ENCODE measurements around the gene HUNK. TPM values are rescaled to one million over a fixed set of nuclear protein-coding genes. Genes with fewer than 3 reads are reported as not detected.

HUNK gene
- total RNA-seq, 1 donor from 2014 or later: 1.9 TPM

DNA sequence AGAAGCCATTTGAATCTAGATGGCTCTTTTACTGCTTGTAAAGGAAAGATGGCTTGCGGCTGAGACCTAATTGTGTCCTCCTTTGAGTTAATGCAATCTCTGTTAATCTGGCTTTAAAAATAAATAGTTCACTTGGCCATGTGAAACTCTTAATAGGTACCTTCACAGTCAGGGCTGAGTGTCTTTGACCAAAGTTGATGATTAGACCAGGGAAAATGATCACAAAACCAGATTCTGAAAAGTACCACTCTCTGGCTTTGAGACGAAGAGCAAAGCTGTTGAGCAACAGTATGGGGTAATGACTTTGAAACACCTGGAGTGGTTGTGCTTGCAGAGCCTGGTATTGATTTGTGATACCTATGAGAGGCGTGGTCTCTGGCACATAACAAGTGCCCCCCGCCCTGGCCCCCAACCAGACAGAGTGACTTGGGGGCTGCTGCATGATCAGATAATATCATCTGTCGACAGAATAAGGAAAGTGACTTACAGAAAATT lies 4.7 kb downstream of the HUNK start:
- intact Hi-C loops (cut with DNase I): no loop called here
- peak in 1 of 2 donors; percentile 32 for ATAC-seq
- no peak for DNase-seq
- Histone ChIP-seq H3K4me3 (no peak overlapping the region), H3K9me3 (no peaks in the 10 kb centered on the region), H3K27ac (no peak overlapping the region), H3K27me3 (ENCODE audit: low read depth) (peaks cover 32% of the 10 kb centered on the region), H3K4me1 (peaks cover 16% of the 10 kb centered on the region), H3K36me3 (no peaks in the 10 kb centered on the region)
- TF ChIP-seq, protein P1, sequence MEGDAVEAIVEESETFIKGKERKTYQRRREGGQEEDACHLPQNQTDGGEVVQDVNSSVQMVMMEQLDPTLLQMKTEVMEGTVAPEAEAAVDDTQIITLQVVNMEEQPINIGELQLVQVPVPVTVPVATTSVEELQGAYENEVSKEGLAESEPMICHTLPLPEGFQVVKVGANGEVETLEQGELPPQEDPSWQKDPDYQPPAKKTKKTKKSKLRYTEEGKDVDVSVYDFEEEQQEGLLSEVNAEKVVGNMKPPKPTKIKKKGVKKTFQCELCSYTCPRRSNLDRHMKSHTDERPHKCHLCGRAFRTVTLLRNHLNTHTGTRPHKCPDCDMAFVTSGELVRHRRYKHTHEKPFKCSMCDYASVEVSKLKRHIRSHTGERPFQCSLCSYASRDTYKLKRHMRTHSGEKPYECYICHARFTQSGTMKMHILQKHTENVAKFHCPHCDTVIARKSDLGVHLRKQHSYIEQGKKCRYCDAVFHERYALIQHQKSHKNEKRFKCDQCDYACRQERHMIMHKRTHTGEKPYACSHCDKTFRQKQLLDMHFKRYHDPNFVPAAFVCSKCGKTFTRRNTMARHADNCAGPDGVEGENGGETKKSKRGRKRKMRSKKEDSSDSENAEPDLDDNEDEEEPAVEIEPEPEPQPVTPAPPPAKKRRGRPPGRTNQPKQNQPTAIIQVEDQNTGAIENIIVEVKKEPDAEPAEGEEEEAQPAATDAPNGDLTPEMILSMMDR (IDR thresholded peaks at IDR 0.05): no peak

DNA sequence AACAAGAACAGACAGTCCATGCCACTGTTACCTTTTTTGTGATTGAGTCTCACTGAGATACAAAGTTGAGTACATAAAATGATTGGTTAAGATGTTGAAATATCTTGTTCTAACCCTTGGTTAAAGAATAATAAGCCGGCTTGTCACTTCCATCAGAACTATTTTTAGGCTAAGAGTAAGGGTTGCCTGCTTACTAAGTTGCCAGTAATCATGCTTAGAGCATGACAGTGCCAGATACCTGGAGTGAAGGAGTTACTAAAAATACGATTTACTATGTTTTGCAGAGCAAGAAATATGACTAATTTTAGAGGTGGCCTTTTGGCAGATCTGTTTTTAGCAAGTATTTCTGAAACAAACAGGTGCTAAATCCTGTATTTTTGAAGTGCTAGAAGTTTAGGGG lies 6.0 kb downstream of the HUNK start:
- Histone ChIP-seq H3K9me3 (no peaks in the 10 kb centered on the region), H3K27me3 (ENCODE audit: low read depth) (peaks cover 21% of the 10 kb centered on the region), H3K4me3 (no peak overlapping the region), H3K36me3 (no peaks in the 10 kb centered on the region), H3K4me1 (peaks cover 10% of the 10 kb centered on the region), H3K27ac (no peak overlapping the region)
- TF ChIP-seq, protein P1 (IDR thresholded peaks at IDR 0.05): no peak
- intact Hi-C loops (cut with DNase I): no loop called here
- DNase-seq: no peak
- ATAC-seq: peak; percentile 37 to 78

DNA sequence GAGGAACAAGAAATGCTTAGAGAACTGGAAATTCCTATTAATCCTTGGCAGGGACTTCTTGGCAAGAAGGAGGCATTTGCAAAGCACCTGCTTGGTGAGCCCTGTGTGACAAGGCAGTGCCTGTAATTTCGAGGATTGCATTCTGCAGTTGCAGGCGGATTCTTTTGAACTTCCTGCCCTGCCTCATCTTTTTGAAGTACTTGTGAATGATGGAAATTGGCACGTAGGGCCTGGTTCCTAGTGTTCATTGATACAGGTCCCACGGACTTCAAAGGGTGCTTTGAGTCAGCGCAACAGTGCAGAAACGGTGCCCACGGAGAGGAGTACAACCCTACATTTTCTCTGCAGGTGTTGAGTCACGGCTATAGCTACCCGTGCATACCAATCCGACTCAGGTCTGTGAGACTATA lies 6.4 kb downstream of the HUNK start:
- Histone ChIP-seq H3K9me3 (no peaks in the 10 kb centered on the region), H3K27ac (no peak overlapping the region), H3K4me1 (peaks cover 6% of the 10 kb centered on the region), H3K36me3 (no peaks in the 10 kb centered on the region), H3K27me3 (ENCODE audit: low read depth) (peaks cover 17% of the 10 kb centered on the region), H3K4me3 (no peak overlapping the region)
- ATAC-seq (peak; percentile 37 to 64), DNase-seq (no peak)
- intact Hi-C loops (cut with DNase I): no loop called here
- TF ChIP-seq, protein P1 (IDR thresholded peaks at IDR 0.05): no peak

DNA sequence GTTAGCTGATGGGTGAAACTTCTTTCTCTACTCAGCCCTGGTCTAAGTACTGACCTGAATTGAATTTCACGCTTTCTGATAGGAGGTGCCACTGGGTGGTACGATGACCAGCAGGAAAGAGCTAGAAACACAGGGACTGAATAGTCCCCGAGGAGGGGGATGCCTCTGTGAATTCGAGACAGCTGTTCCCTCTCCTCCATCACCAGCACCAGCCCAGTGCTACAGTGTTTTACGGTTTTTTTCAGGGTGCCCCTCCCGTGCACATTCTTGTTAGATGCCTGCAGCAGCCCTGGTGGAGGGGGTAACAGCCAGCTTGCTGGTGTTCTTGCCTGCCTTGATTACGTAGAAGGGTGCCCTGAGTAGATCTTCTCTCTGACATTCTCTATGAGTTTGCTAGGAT lies 7.1 kb downstream of the HUNK start:
- Histone ChIP-seq H3K4me1 (no peaks in the 10 kb centered on the region), H3K4me3 (no peak overlapping the region), H3K9me3 (no peaks in the 10 kb centered on the region), H3K27ac (no peak overlapping the region), H3K27me3 (ENCODE audit: low read depth) (peaks cover 12% of the 10 kb centered on the region), H3K36me3 (no peaks in the 10 kb centered on the region)
- TF ChIP-seq, protein P1 (IDR thresholded peaks at IDR 0.05): no peak
- intact Hi-C loops (cut with DNase I): no loop called here
- no peak for ATAC-seq
- no peak for DNase-seq

DNA sequence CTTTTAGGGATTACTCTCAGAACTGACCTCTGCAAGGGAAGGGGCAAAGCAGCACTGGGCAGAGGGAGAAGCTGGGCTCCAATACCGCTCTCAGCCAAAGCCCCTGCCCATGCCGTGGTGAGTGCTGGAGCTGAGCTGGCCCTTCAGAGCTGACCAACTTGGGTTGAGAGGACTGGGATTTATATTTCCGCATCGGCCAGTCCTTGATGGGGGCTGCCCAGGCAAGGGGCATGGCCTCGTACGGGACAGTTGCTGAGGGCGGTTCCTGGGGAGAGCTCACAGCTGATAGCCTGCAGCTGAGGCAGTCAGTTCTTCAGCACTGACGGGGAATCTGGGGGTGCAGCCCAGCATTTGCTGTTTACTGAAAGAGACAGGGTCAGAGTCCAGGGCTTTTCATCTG lies 8.0 kb downstream of the HUNK start:
- intact Hi-C loops (cut with DNase I): no loop called here
- ATAC-seq (no peak), DNase-seq (no peak)
- Histone ChIP-seq H3K9me3 (no peaks in the 10 kb centered on the region), H3K4me3 (no peak overlapping the region), H3K27ac (no peak overlapping the region), H3K4me1 (no peaks in the 10 kb centered on the region), H3K27me3 (ENCODE audit: low read depth) (peaks cover 8% of the 10 kb centered on the region), H3K36me3 (no peaks in the 10 kb centered on the region)
- TF ChIP-seq, protein P1 (IDR thresholded peaks at IDR 0.05): no peak

DNA sequence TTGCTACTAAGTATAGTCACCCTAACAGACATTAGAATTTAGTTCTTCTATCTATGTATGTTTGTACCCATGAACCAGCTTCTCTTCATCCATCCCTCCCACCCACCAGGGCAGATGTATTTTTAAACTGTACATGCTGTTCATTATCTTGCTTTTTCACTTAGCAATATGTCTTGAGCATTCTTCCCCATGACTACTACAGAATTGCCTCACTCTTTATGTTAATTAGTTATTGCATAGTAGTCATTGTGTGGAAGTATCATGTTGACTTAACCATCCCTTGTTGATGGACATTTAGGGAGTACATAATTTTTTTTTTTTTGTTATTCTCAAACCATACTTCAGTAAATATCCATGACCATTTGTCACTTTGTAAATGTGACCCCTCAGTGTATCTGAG lies 9.9 kb downstream of the HUNK start:
- H3K9me3 ChIP-seq: no peaks in the 10 kb centered on the region
- no peaks in the 10 kb centered on the region for H3K4me1 ChIP-seq
- DNase-seq (no peak), ATAC-seq (no peak)
- H3K27ac ChIP-seq: no peak overlapping the region
- no peaks in the 10 kb centered on the region for H3K27me3 ChIP-seq (ENCODE audit: low read depth)
- H3K36me3 ChIP-seq: no peaks in the 10 kb centered on the region
- TF ChIP-seq, protein P1 (IDR thresholded peaks at IDR 0.05): no peak
- intact Hi-C loops (cut with DNase I): no loop called here
- H3K4me3 ChIP-seq: no peak overlapping the region
